ENCODE results near the gene SCAMP1. TPM values are rescaled to one million over a fixed set of nuclear protein-coding genes. Genes with fewer than 3 reads are reported as not detected.

The SCAMP1 gene
- total RNA-seq, 4 donors from 2014 or later = 28.3 to 33.1 (median 30.9) TPM

DNA sequence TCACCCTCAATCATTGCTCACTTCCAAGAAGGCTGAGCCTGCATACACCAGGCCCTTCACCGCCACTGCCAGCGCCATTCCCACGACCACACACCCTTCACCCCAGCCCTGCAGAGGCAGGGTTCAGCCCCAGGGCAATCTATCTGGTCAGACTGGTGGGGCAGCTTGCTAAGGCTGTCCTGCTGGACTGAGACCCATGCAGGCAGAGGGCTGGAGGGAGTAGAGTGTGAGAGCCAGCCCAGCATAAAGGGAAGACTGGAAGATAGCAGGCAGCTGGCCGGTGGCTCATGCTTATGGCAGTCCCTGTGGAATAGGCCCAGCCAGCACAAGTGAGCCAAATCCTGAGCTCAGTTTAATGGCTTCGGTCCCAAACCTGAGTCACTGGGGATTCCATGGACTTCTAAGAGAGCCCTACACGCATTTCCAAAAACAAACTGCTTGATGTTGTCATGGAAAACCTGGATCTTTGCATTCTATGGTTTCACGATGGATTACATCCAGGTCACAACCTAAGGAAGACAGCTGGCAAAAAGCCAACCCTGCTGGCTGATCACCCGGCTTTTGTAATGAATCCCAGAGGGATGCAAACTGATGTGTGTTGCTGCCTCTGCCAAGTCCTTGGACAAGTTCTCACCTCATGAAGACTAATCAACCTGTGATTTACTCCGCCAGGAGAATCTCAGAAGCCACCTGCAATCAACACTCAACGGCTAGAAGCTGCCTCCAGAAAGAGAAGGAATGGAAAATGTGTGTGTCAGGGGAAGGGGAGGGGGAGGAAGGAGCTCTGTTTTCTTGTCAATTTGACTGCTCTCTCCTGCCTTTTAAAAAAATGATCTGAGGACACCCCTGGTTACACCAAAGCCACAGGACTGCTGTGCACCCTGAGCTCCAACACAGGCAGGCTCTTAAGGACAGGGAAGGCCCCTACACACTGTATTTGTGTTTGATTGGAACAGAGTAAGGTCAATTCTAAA, 144.6 kb downstream of the SCAMP1 start:
- intact Hi-C loops (cut with DNase I; ENCODE audit: low total_unique reads) = no loop called here
- no peak overlapping the region for H3K4me3 ChIP-seq (ENCODE audit: low read depth, poor library complexity, severe bottlenecking)
- WGBS, 2 donors = 17 to 21% methylated on average over 10 of the region's 10 CpGs
- DNase-seq (ENCODE audit: low spot score in 2 of 2) = peak; percentile 86 to 95
- no peak for TF ChIP-seq POLR2A (IDR thresholded peaks at IDR 0.05)
- TF ChIP-seq, protein P1, sequence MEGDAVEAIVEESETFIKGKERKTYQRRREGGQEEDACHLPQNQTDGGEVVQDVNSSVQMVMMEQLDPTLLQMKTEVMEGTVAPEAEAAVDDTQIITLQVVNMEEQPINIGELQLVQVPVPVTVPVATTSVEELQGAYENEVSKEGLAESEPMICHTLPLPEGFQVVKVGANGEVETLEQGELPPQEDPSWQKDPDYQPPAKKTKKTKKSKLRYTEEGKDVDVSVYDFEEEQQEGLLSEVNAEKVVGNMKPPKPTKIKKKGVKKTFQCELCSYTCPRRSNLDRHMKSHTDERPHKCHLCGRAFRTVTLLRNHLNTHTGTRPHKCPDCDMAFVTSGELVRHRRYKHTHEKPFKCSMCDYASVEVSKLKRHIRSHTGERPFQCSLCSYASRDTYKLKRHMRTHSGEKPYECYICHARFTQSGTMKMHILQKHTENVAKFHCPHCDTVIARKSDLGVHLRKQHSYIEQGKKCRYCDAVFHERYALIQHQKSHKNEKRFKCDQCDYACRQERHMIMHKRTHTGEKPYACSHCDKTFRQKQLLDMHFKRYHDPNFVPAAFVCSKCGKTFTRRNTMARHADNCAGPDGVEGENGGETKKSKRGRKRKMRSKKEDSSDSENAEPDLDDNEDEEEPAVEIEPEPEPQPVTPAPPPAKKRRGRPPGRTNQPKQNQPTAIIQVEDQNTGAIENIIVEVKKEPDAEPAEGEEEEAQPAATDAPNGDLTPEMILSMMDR (IDR thresholded peaks at IDR 0.05) = no peak

GRCh38 chr5:78505860-78506259, 145.4 kb downstream of the SCAMP1 start:
- intact Hi-C loops (cut with DNase I; ENCODE audit: low total_unique reads) = no loop called here
- TF ChIP-seq, protein P1 (IDR thresholded peaks at IDR 0.05) = no peak
- TF ChIP-seq POLR2A (IDR thresholded peaks at IDR 0.05) = no peak
- H3K4me3 ChIP-seq (ENCODE audit: low read depth, poor library complexity, severe bottlenecking) = no peak overlapping the region
- DNase-seq (ENCODE audit: low spot score in 2 of 2) = no peak
- WGBS, 2 donors = 91 to 93% methylated on average over 2 of the region's 2 CpGs

DNA sequence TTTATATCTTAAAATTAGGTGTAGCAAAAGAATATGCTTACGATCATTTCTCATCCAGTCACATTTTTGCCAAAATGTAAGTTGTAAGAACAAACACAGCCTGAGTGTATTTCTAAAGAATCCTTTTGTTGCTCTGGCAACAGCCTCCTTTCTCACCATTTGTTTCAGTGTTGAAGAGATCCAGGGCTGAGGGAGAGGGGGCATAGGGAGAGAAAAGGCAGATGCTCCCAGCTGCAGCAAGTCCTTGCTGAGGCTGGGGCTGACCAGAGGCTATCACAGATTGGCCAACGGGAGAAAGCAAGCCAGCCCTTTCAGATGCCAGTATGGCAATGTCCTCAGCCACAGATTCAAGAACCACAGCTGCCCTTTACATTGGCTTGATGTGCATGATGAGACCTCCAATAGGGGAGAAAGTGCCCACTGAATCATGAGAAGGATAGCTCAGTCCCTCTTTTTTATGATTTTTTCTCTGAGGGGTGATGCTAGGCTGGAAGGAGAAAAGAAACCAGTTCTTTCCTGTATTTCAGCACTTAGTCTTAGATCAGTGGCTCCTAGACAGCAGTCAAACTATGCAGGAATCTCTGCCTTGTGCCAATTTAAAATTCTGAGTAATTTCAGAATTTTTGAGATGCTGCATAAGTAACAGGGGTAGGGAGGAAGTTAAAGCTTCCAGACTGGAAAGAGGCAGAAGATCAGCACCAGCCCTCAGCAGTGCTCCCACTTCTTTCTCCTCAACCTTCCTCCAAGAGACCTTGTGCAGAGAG, 146.0 kb downstream of the SCAMP1 start:
- 54 to 81% methylated on average over 2 of the region's 2 CpGs for WGBS, 2 donors
- intact Hi-C loops (cut with DNase I; ENCODE audit: low total_unique reads) = no loop called here
- DNase-seq (ENCODE audit: low spot score in 2 of 2) = peak in 1 of 2 donors; percentile 52
- no peak for TF ChIP-seq POLR2A (IDR thresholded peaks at IDR 0.05)
- TF ChIP-seq, protein P1 (IDR thresholded peaks at IDR 0.05) = no peak
- no peak overlapping the region for H3K4me3 ChIP-seq (ENCODE audit: low read depth, poor library complexity, severe bottlenecking)

GRCh38 chr5:78507531-78507930, 147.1 kb downstream of the SCAMP1 start:
- H3K4me3 ChIP-seq (ENCODE audit: low read depth, poor library complexity, severe bottlenecking) = no peak overlapping the region
- DNase-seq (ENCODE audit: low spot score in 2 of 2) = no peak
- intact Hi-C loops (cut with DNase I; ENCODE audit: low total_unique reads) = no loop called here
- TF ChIP-seq, protein P1 (IDR thresholded peaks at IDR 0.05) = no peak
- no peak for TF ChIP-seq POLR2A (IDR thresholded peaks at IDR 0.05)
- WGBS, 2 donors = 78 to 91% methylated on average over 2 of the region's 2 CpGs

DNA sequence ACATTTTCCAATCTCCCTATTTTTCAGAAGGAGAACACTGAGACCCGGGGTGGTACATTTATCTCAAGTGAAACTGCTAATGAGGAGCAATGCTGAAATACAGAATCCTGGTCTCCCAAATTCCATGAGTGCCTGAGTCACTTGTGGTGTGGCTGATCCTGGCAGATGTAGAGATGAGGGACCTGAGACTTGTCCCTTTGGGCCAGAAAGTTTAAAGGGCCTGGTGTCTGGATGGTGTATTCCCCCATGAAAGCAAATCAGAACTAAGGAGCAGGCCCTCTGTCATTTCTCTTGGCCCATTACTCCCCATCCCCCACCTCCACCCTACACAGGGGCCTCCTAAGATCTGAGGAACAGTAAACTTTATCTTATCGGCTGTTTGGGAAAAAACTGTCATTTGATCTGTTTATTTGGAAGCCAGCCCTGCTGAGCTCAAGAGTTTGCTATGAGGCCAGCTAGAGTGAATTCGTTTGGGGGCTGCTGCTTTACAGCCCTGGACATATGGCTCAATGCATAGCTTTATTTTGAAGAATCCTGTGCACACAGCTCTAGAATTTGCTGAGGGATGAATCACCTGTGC, 147.9 kb downstream of the SCAMP1 start:
- 52 to 66% methylated on average over 3 of the region's 3 CpGs for WGBS, 2 donors
- no peak overlapping the region for H3K4me3 ChIP-seq (ENCODE audit: low read depth, poor library complexity, severe bottlenecking)
- DNase-seq (ENCODE audit: low spot score in 2 of 2) = peak in 1 of 2 donors; percentile 77
- intact Hi-C loops (cut with DNase I; ENCODE audit: low total_unique reads) = no loop called here
- no peak for TF ChIP-seq POLR2A (IDR thresholded peaks at IDR 0.05)
- TF ChIP-seq, protein P1 (IDR thresholded peaks at IDR 0.05) = no peak

All from lower leg skin (tissue), 4 donors.